Trophoblast cell (in vitro differentiated cells and primary cell): ENCODE results near the gene IFNLR1.

Experiments used
- DNase-seq, 2 donors: peaks; one replicate each; pipeline ENCODE4 v3.0.0-alpha.2; 2016
- H2AFZ ChIP-seq: 2 replicates; pipeline ENCODE4 v1.6.1; 2013; ENCODE audit warnings: low read length, moderate library complexity, mild to moderate bottlenecking; ENCODE audit not compliant: insufficient read depth, poor library complexity
- H2AK5ac ChIP-seq: 2 replicates; pipeline ENCODE4 v1.6.1; 2013; ENCODE audit warnings: mild to moderate bottlenecking, low read length
- H2BK120ac ChIP-seq: 2 replicates; pipeline ENCODE4 v1.6.1; 2013; ENCODE audit warnings: low read length, mild to moderate bottlenecking, moderate library complexity; ENCODE audit not compliant: insufficient read depth, poor library complexity
- H2BK12ac ChIP-seq: 2 replicates; pipeline ENCODE4 v1.6.1; 2013; ENCODE audit warnings: mild to moderate bottlenecking, low read length, moderate library complexity
- H2BK5ac ChIP-seq: 2 replicates; pipeline ENCODE4 v1.6.1; 2013; ENCODE audit warnings: low read length, low read depth, moderate library complexity, mild to moderate bottlenecking; ENCODE audit not compliant: poor library complexity
- H3K14ac ChIP-seq: 2 replicates; pipeline ENCODE4 v1.6.1; 2013; ENCODE audit warnings: mild to moderate bottlenecking, low read length
- H3K18ac ChIP-seq: 2 replicates; pipeline ENCODE4 v1.6.1; 2013; ENCODE audit warnings: mild to moderate bottlenecking, low read length
- H3K23ac ChIP-seq: 2 replicates; pipeline ENCODE4 v1.6.1; 2013; ENCODE audit warnings: low read length
- H3K27ac ChIP-seq: 2 replicates; pipeline ENCODE4 v1.5.1; 2013; ENCODE audit warnings: low read depth, mild to moderate bottlenecking, inconsistent platforms, low read length, moderate library complexity
- H3K27me3 ChIP-seq: 2 replicates; pipeline ENCODE4 v1.6.1; 2013; ENCODE audit warnings: inconsistent platforms, mild to moderate bottlenecking, low read length, moderate library complexity; ENCODE audit not compliant: insufficient read depth
- H3K36me3 ChIP-seq, 2 experiments: 1 replicate in 1 of 2; 2 replicates in 1 of 2; pipeline ENCODE4 v1.6.1; 2013; ENCODE audit warnings: low read length in 2 of 2, mild to moderate bottlenecking in 2 of 2, moderate library complexity in 1 of 2; ENCODE audit not compliant: insufficient read depth in 2 of 2, control insufficient read depth in 1 of 2
- H3K4ac ChIP-seq: 2 replicates; pipeline ENCODE4 v1.6.1; 2013; ENCODE audit warnings: low read depth, mild to moderate bottlenecking, low read length, moderate library complexity
- H3K4me1 ChIP-seq, 2 experiments: 1 replicate in 1 of 2; 2 replicates in 1 of 2; pipeline ENCODE4 v1.6.1; 2013; ENCODE audit warnings: low read length in 2 of 2, mild to moderate bottlenecking in 2 of 2, moderate library complexity in 1 of 2; ENCODE audit not compliant: insufficient read depth in 2 of 2, control insufficient read depth in 1 of 2
- H3K4me2 ChIP-seq: 2 replicates; pipeline ENCODE4 v1.6.1; 2013; ENCODE audit warnings: inconsistent platforms, mild to moderate bottlenecking, low read length, moderate library complexity
- H3K4me3 ChIP-seq: 2 replicates; pipeline ENCODE4 v1.5.1; 2013; ENCODE audit warnings: mild to moderate bottlenecking, low read depth, low read length, inconsistent platforms
- H3K79me1 ChIP-seq: one replicate; pipeline ENCODE4 v1.6.1; 2013; ENCODE audit warnings: low read length
- H3K79me2 ChIP-seq: 2 replicates; pipeline ENCODE4 v1.6.1; 2013; ENCODE audit warnings: low read length, mild to moderate bottlenecking; ENCODE audit not compliant: control insufficient read depth, insufficient read depth, poor library complexity
- H3K9ac ChIP-seq: 2 replicates; pipeline ENCODE4 v1.6.1; 2013; ENCODE audit warnings: mild to moderate bottlenecking, low read length
- H3K9me3 ChIP-seq: 2 replicates; pipeline ENCODE4 v1.6.1; 2013; ENCODE audit warnings: low read depth, mild to moderate bottlenecking, control low read depth, inconsistent platforms, low read length; ENCODE audit not compliant: insufficient read depth
- H4K12ac ChIP-seq: 2 replicates; pipeline ENCODE4 v1.6.1; 2013; ENCODE audit warnings: low read depth, mild to moderate bottlenecking, low read length, moderate library complexity
- H4K8ac ChIP-seq: 2 replicates; pipeline ENCODE4 v1.6.1; 2013; ENCODE audit warnings: low read depth, mild to moderate bottlenecking, low read length, moderate library complexity
- H4K91ac ChIP-seq: one replicate; pipeline ENCODE4 v1.6.1; 2013; ENCODE audit warnings: low read depth, mild to moderate bottlenecking, low read length, moderate library complexity
- WGBS: extraction: QIAGEN DNeasy Blood & Tissue Kit; methylation state at CpG from one replicate; pipeline ENCODE4 v1.1.7; 2013; ENCODE audit warnings: missing lambda C conversion rate; ENCODE audit not compliant: insufficient read length, insufficient coverage; ENCODE audit errors: extremely low coverage; 5-methylcytosine and 5-hydroxymethylcytosine counted together

Gene IFNLR1

DNA sequence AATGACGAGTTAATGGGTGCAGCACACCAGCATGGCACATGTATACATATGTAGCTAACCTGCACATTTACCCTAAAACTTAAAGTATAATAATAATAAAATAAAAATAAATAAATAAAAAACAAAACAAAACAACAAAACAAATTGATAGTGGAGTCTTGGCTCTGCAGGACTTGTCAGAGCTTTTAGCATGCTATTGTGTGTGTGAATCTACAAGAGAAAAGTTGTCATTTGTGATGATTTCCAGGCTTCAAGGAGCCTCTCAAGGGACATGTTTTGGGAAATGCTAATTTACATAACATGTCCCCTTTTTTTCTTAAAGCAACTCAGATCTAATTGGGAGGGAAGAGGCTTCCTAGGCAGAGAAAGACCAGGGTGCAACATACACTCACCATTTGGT lies 53.3 kb downstream of the IFNLR1 start:
- no peak overlapping the region for H3K4me3 ChIP-seq
- H3K27ac ChIP-seq = no peak overlapping the region
- no peak overlapping the region for H3K18ac ChIP-seq
- no peak overlapping the region for H2AFZ ChIP-seq
- H3K4me1 ChIP-seq = peaks cover 0 to 9% of the 10 kb centered on the region in 2 experiments
- H4K8ac ChIP-seq = no peak overlapping the region
- no CpG with 5 or more reads among the region's 1 CpG for WGBS
- no peak overlapping the region for H2BK12ac ChIP-seq
- no peak overlapping the region for H4K12ac ChIP-seq
- no peaks in the 10 kb centered on the region for H3K9me3 ChIP-seq
- no peaks in the 10 kb centered on the region for H3K79me1 ChIP-seq
- no peak overlapping the region for H4K91ac ChIP-seq
- H2BK120ac ChIP-seq = no peak overlapping the region
- no peak overlapping the region for H3K14ac ChIP-seq
- no peaks in the 10 kb centered on the region for H3K36me3 ChIP-seq
- H3K23ac ChIP-seq = no peak overlapping the region
- DNase-seq = no peak
- H3K4me2 ChIP-seq = no peak overlapping the region
- no peak overlapping the region for H2BK5ac ChIP-seq
- H2AK5ac ChIP-seq = no peak overlapping the region
- H3K4ac ChIP-seq = no peak overlapping the region
- no peaks in the 10 kb centered on the region for H3K27me3 ChIP-seq
- H3K9ac ChIP-seq = no peak overlapping the region
- no peaks in the 10 kb centered on the region for H3K79me2 ChIP-seq

DNA sequence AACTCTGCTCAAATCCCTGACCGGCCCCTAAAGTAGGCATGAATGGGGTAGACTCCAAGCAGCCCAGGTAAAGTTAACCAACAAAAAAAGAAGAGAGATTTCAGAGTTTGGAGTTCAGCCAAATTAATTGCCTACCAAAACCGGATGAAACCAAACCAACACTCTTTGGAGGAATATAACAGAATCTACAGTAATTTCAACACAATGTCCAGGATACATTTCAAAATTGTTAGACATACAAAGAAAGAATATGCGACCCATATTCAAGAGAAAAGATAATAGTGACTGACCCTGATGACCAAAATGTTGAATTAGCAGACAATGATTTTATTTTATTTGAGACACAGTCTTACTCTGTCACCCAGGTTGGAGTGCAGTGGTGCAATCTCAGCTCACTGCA lies 56.7 kb downstream of the IFNLR1 start:
- Histone ChIP-seq H3K9me3 (no peaks in the 10 kb centered on the region), H3K4me1 (peaks cover 0 to 4% of the 10 kb centered on the region in 2 experiments), H3K18ac (no peak overlapping the region), H3K27ac (no peak overlapping the region), H3K27me3 (no peaks in the 10 kb centered on the region), H2BK5ac (no peak overlapping the region), H4K8ac (no peak overlapping the region), H3K36me3 (no peaks in the 10 kb centered on the region), H3K4me3 (no peak overlapping the region), H2BK120ac (no peak overlapping the region), H4K91ac (no peak overlapping the region), H2BK12ac (no peak overlapping the region), H3K79me1 (no peaks in the 10 kb centered on the region), H3K14ac (no peak overlapping the region), H3K4ac (no peak overlapping the region), H3K23ac (no peak overlapping the region), H2AFZ (no peak overlapping the region), H3K79me2 (no peaks in the 10 kb centered on the region), H3K4me2 (no peak overlapping the region), H3K9ac (no peak overlapping the region), H4K12ac (no peak overlapping the region), H2AK5ac (no peak overlapping the region)
- no CpG with 5 or more reads among the region's 3 CpGs for WGBS
- DNase-seq = no peak

DNA sequence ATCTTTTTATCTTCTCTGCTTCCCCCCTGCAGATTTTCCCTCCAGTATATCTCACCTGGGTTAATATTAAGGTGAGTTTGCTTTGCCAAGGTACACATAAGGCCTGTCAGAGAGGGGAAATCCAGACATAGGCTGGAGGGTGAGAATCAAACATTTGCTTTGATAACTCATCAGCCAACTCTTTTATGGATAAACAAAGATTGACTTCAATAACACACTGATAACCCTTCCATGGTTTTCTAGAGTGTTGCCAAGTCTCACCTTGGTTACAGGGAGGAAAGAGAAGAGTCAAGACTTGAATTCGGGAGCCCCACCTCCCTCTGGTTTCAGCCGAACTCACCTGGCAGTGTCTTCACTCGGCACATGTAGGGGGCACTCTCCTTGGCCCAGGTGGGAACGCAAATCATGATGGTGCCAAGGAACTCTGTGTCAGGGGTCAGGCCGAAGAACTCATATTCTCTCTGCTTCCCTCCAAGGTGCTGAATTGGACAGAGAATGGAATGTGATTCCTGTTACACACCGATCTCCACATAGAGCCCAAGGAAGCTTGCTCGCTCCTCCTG lies 59.2 kb downstream of the IFNLR1 start:
- Histone ChIP-seq H2BK12ac (no peak overlapping the region), H2AK5ac (no peak overlapping the region), H3K9ac (no peak overlapping the region), H3K4me1 (peaks cover 0 to 4% of the 10 kb centered on the region in 2 experiments), H3K4me3 (no peak overlapping the region), H3K23ac (no peak overlapping the region), H2BK120ac (no peak overlapping the region), H4K8ac (no peak overlapping the region), H3K79me2 (no peaks in the 10 kb centered on the region), H3K4ac (no peak overlapping the region), H3K79me1 (no peaks in the 10 kb centered on the region), H4K12ac (no peak overlapping the region), H2BK5ac (no peak overlapping the region), H2AFZ (no peak overlapping the region), H3K9me3 (no peaks in the 10 kb centered on the region), H3K27ac (no peak overlapping the region), H4K91ac (no peak overlapping the region), H3K27me3 (no peaks in the 10 kb centered on the region), H3K36me3 (no peaks in the 10 kb centered on the region), H3K14ac (no peak overlapping the region), H3K18ac (no peak overlapping the region), H3K4me2 (no peak overlapping the region)
- DNase-seq = no peak
- WGBS = no CpG with 5 or more reads among the region's 7 CpGs

DNA sequence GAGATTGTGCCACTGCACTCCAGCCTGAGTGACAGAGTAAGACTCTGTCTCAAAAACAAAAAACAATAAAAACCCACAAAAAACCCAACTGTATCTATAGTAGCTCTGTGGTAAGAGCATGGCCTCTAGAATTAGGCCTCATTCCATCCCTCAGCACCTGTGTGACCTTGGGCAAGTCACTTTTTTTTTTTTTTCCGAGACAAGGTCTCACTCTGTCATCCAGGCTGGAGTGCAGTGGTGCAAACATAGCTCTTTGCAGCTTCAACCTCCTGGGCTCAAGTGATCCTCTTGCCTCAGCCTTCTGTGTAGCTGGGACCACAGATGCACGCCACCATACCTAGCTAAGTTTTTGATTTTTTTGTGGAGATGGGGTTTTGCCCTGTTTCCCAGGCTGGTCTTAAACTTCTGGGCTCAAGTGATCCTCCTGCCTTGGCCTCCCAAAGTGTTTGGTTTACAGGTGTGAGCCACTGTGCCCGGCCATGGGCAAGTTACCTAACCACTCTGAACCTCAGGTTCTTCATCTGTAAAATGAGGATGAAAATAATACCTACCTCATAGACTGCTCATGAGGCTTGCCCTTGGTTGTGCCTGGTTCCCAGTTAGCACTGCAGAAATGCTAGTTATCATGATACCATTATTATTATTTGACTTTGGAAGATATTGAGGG lies 59.8 kb downstream of the IFNLR1 start:
- Histone ChIP-seq H3K9ac (no peak overlapping the region), H3K4me1 (peaks cover 0 to 4% of the 10 kb centered on the region in 2 experiments)
- no CpG with 5 or more reads among the region's 3 CpGs for WGBS

More for the DNA sequence above, 59.8 kb downstream of the IFNLR1 start:
- Histone ChIP-seq H3K4me3 (no peak overlapping the region), H3K14ac (no peak overlapping the region), H3K23ac (no peak overlapping the region), H2AK5ac (no peak overlapping the region), H3K4ac (no peak overlapping the region), H4K91ac (no peak overlapping the region), H3K27me3 (no peaks in the 10 kb centered on the region), H3K4me2 (no peak overlapping the region), H2AFZ (no peak overlapping the region), H3K9me3 (no peaks in the 10 kb centered on the region), H3K79me1 (no peaks in the 10 kb centered on the region), H3K79me2 (no peaks in the 10 kb centered on the region), H4K8ac (no peak overlapping the region), H4K12ac (no peak overlapping the region), H3K27ac (no peak overlapping the region), H3K18ac (no peak overlapping the region), H3K36me3 (no peaks in the 10 kb centered on the region), H2BK12ac (no peak overlapping the region), H2BK120ac (no peak overlapping the region), H2BK5ac (no peak overlapping the region)
- DNase-seq = no peak
